HG02763 (cell line): ENCODE measurements around the gene LARP4B.

Source experiments
- ATAC-seq: cut with Tn5 transposase; IDR thresholded peaks from one replicate; pipeline ENCODE4 v1.9.1; 2021; ENCODE audit warnings: mild to moderate bottlenecking, moderate library complexity; ENCODE audit not compliant: unreplicated experiment

The LARP4B gene

GRCh38 chr10:931326-932318 is at the start of gene LARP4B:
TSS of gene LARP4B (minus strand) at chr10:931705. CDS start at chr10:885721, 45,984 bp downstream.
- ATAC-seq = peak; percentile 92

GRCh38 chr10:980468-981093 is 49.1 kb upstream of the LARP4B start:
- no peak for ATAC-seq

GRCh38 chr10:978826-979421 is 47.4 kb upstream of the LARP4B start:
- ATAC-seq = no peak

DNA sequence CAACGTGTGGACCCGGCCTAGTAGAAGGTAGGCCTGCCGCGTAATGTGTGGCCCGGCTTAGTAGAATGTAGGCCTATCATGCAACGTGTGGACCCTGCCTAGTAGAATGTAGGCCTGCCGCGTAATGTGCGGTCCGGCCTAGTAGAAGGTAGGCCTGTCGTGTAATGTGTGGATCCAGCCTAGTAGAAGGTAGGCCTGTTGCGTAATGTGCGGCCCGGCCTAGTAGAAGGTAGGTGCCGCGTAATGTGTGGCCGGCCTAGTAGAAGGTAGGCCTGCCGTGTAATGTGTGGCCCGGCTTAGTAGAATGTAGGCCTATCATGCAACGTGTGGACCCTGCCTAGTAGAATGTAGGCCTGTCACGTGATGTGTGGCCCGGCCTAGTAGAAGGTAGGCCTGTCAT is 44.8 kb upstream of the LARP4B start:
- no peak for ATAC-seq

- no peak for ATAC-seq
Observed at GRCh38 chr10:974785-975074, 43.2 kb upstream of the LARP4B start.

DNA sequence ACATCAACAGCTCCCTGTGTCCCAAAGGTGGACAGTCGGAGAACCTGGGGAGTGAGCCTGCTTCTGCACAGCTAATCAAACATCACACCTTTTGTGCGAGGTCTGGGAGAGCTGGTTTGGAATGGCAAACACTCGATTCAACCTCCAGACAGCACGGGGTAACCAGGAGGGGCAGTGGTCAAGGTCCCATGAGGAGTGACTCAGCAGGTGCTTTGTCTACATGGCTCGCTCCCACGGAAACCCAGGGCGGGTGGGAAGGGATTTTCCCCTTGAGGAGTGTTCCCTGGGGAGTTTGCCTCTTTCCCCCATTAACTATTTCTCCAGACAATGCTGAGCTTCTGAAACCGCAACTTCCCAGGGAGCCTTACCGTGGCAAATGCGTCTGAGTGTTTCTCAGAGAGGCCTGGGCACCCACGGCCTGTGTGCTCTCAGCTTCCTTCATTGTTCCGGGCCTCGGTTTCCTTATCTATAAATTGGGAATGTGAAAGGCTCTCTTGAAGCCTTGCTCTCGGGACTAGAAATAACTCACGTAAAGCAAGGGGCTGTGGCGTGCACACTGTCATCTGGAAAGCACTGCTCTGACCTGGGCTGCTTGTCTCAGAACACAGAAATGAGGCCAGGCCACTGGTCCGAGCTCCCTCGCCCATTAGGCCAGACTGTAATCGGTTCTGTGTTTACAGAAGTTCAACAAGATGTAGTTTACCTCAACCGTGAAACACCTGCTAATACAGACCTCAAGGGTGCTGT is 42.7 kb upstream of the LARP4B start:
- ATAC-seq = no peak

DNA sequence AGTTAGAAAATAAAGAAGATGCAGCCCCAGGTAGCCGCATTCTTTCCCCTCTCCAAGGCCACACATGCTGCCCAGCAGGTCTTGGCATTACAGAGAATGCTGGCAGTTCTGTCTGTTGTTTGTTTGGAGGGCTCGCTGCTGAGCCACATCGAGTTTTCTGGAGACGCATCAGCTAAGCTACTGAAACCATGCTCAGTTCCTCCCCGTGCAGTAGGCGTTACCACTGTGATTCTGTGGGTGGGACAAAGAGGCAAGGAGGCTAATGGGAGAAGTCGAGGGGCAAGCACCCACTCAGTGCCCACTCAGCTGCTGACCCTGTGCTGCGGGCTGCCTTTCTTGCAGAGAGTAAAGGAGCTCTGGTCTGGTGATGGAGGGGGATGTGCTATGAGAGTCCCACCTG is 41.3 kb upstream of the LARP4B start:
- ATAC-seq = no peak

DNA sequence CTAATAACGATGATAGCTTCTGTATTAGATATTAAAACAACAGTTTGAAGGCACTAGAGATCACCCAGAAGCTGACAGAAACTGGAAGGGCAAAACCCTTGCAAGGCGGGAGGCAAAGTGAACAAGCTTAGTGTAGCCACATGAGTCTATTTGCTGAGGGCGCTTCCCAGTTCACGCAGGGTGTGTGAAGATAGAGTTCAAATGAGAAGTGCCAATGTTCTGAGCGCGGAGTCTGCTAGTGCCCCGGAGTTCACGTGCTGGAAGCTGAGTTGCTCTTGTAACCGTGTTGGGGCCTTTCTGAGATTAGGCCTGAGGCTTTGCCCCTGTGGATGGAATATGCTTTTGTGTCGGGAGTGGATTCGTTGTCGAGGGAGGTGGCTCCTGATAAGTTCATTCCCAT is 40.1 kb upstream of the LARP4B start:
- ATAC-seq = no peak

- ATAC-seq = no peak
Observed at GRCh38 chr10:971150-971542, 39.6 kb upstream of the LARP4B start.

- no peak for ATAC-seq
Observed at GRCh38 chr10:970311-971149, 39.0 kb upstream of the LARP4B start.

GRCh38 chr10:969473-970150 is 38.1 kb upstream of the LARP4B start:
- no peak for ATAC-seq

DNA sequence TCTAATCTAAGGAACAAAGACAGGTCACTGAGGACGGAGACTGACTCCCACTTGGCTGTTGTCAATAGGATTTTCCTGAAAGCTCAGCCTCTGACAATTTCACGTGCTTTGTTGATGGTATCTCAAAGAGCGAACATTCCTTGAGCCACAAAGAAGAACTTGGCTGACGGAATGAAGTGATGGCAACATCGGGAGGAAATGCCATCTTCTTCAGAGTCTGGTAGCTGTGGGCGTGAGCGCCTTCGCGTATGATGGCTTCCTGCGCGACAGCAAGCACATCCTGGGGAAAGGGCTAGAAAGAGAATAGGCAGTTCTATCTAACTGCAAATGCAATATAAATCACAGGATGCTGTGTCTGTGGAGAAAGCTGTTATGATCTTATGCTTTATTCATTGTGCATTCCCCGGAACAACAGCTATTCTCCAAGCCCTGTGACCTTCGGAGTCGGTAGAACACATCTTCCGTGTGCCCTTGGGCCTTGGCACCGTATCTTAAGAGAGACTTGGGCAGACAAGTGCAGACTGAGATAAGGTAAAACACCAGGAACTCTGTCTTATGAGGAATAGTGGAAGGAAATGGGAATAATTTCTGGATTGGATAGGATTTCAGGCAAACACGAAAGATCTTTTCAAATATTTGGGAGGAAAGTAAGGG is 37.2 kb upstream of the LARP4B start:
- no peak for ATAC-seq

GRCh38 chr10:966466-967235 is 35.1 kb upstream of the LARP4B start:
- no peak for ATAC-seq

GRCh38 chr10:964988-965417 is 33.5 kb upstream of the LARP4B start:
- ATAC-seq = no peak

DNA sequence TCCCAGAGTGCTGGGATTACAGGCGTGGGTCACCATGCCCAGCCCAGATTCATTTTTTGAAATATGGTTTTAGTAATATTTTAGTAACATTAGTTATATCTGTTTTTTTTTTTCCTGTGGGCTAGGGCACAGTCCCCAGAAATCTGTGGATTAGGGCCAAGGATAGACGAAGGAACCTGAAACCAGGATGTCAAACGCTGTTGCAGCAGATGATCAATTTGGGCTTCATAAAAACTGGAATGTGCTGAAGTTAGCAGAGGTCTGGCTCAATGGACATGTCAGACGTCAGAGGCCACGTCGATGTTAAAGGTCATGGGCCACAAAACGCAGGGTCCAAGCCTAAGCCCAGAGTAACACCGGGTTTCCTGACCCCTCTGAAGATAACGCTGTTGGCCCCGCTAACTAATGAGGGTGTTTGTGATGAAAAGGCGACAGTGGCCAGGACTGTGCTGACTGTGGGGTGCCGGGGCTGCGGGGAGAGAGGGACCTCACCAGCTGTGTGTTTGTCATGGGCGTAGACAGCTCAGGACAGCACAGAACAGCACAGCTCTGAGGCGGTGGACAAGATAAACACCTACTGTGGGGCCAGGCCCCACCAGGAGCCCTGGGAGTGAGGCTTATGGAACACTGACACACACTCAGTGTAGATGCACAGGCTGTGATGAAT is 32.9 kb upstream of the LARP4B start:
- ATAC-seq = no peak

- ATAC-seq = no peak
Observed at GRCh38 chr10:963655-964054, 32.1 kb upstream of the LARP4B start.

GRCh38 chr10:963186-963585 is 31.7 kb upstream of the LARP4B start:
- ATAC-seq = no peak

GRCh38 chr10:962342-962741 is 30.8 kb upstream of the LARP4B start:
- no peak for ATAC-seq
